Measurements from ENCODE around the gene ERO1A.

ERO1A gene

GRCh38 chr14:52694761-52695480, 437 bp downstream of the ERO1A start:
- peak; percentile 56 for DNase-seq

GRCh38 chr14:52693532-52693931, 1.8 kb downstream of the ERO1A start:
- no peak for DNase-seq

- no peak for DNase-seq
These were observed 2.3 kb downstream of the ERO1A start for GRCh38 chr14:52693036-52693435.

GRCh38 chr14:52692248-52692962, 3.0 kb downstream of the ERO1A start:
- peak; percentile 68 for DNase-seq

GRCh38 chr14:52690983-52691760, 4.2 kb downstream of the ERO1A start:
- DNase-seq = no peak

- no peak for DNase-seq
These were observed 9.2 kb downstream of the ERO1A start for GRCh38 chr14:52686176-52686575.

GRCh38 chr14:52683985-52684520, 11.3 kb downstream of the ERO1A start:
- DNase-seq = no peak

GRCh38 chr14:52678591-52678990, 16.8 kb downstream of the ERO1A start:
- peak; percentile 11 for DNase-seq

- DNase-seq = no peak
These were observed 31.5 kb downstream of the ERO1A start for GRCh38 chr14:52663850-52664249.

GRCh38 chr14:52661314-52661713, 34.0 kb downstream of the ERO1A start:
- no peak for DNase-seq

GRCh38 chr14:52660832-52661231, 34.5 kb downstream of the ERO1A start:
- DNase-seq = no peak

GRCh38 chr14:52660325-52660724, 35.0 kb downstream of the ERO1A start:
- DNase-seq = no peak

GRCh38 chr14:52656905-52657304, 38.5 kb downstream of the ERO1A start:
- DNase-seq = no peak

GRCh38 chr14:52650774-52651173, 44.6 kb downstream of the ERO1A start:
- no peak for DNase-seq

GRCh38 chr14:52649511-52649910, 45.8 kb downstream of the ERO1A start:
- DNase-seq = no peak

- DNase-seq = no peak
These were observed 53.6 kb downstream of the ERO1A start for GRCh38 chr14:52641745-52642144.

GRCh38 chr14:52640137-52640536, 55.2 kb downstream of the ERO1A start:
- DNase-seq = peak; percentile 37

GRCh38 chr14:52619687-52620086, 75.7 kb downstream of the ERO1A start:
- DNase-seq = no peak

GRCh38 chr14:52618602-52619001, 76.8 kb downstream of the ERO1A start:
- DNase-seq = no peak

- no peak for DNase-seq
These were observed 85.2 kb downstream of the ERO1A start for GRCh38 chr14:52610187-52610586.

GRCh38 chr14:52609445-52610044, 85.8 kb downstream of the ERO1A start:
- no peak for DNase-seq

GRCh38 chr14:52607061-52607460, 88.3 kb downstream of the ERO1A start:
- DNase-seq = no peak

GRCh38 chr14:52602131-52602530, 93.2 kb downstream of the ERO1A start:
- DNase-seq = peak; percentile 3
